Epithelial cell of proximal tubule (primary cell): Measurements from ENCODE around the gene TGFB2. TPM values are rescaled to one million over a fixed set of nuclear protein-coding genes. Genes with fewer than 3 reads are reported as not detected.

ENCODE experiments used
- DNase-seq: peaks from one replicate; pipeline ENCODE4 v3.0.0-alpha.2; 2011; ENCODE audit warnings: low read depth
- H3K4me3 ChIP-seq: 2 replicates; pipeline ENCODE4 v1.5.1; 2011; ENCODE audit warnings: low read depth, mild to moderate bottlenecking, low read length
- total RNA-seq: library from RNA; depleted of rRNA; stranded (reverse); fragments of >200 nt; gene quantifications from 2 replicates; pipeline ENCODE4 v1.2.3, GENCODE V29; 2015
- TF ChIP-seq, protein P1 (sequence below): conservative IDR thresholded peaks from 2 replicates; pipeline ENCODE4 v1.5.1; 2012; ENCODE audit warnings: low read depth, mild to moderate bottlenecking, low read length

The TGFB2 gene
- total RNA-seq, 1 donor from 2014 or later, result 33.7 TPM

DNA sequence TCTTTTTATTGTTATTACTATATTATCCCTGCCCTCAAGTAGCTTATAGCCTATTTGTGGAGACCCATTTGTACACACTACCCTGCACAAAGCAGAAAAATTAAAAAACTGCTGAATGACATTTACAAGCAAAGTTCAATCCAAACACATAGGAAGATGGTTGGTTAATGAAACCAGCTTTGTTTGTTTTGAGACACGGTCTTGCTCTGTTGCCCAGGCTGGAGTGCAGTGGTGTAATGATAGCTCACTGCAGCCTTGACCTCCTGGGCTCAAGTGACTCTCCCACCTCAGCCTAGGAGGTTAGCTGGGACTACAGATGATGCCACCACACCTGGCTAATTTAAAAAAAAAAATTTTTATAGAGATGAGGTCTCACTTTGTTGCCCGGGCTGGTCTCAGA is 31.6 kb downstream of the TGFB2 start:
- no peak for DNase-seq
- no peak overlapping the region for H3K4me3 ChIP-seq
- TF ChIP-seq, protein P1, sequence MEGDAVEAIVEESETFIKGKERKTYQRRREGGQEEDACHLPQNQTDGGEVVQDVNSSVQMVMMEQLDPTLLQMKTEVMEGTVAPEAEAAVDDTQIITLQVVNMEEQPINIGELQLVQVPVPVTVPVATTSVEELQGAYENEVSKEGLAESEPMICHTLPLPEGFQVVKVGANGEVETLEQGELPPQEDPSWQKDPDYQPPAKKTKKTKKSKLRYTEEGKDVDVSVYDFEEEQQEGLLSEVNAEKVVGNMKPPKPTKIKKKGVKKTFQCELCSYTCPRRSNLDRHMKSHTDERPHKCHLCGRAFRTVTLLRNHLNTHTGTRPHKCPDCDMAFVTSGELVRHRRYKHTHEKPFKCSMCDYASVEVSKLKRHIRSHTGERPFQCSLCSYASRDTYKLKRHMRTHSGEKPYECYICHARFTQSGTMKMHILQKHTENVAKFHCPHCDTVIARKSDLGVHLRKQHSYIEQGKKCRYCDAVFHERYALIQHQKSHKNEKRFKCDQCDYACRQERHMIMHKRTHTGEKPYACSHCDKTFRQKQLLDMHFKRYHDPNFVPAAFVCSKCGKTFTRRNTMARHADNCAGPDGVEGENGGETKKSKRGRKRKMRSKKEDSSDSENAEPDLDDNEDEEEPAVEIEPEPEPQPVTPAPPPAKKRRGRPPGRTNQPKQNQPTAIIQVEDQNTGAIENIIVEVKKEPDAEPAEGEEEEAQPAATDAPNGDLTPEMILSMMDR, result no peak

DNA sequence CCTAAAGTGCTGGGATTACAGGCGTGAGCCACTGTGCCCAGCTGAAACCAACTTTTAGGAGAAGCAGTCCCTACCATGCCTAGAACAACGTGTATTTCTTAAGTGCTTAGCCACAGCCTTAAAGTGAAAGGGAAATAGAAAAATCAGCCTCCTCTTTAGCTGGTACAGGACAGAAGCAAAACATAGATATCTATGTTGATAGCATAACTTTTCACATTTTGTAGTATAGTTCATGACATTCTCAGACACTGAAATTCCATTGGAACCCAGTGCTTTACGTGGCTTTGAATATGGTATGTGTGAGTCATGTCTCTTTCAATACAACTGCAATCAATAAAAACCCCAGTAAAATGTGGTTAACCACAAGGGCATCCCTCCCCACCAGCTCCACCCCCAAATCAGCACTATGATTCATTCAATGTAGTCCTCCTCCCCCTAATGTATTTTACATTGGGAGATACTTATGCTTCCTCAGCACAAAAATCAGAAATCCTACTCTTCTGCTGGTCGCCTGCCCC is 32.1 kb downstream of the TGFB2 start:
- H3K4me3 ChIP-seq, result no peak overlapping the region
- TF ChIP-seq, protein P1, result no peak
- DNase-seq, result peak; percentile 91

DNA sequence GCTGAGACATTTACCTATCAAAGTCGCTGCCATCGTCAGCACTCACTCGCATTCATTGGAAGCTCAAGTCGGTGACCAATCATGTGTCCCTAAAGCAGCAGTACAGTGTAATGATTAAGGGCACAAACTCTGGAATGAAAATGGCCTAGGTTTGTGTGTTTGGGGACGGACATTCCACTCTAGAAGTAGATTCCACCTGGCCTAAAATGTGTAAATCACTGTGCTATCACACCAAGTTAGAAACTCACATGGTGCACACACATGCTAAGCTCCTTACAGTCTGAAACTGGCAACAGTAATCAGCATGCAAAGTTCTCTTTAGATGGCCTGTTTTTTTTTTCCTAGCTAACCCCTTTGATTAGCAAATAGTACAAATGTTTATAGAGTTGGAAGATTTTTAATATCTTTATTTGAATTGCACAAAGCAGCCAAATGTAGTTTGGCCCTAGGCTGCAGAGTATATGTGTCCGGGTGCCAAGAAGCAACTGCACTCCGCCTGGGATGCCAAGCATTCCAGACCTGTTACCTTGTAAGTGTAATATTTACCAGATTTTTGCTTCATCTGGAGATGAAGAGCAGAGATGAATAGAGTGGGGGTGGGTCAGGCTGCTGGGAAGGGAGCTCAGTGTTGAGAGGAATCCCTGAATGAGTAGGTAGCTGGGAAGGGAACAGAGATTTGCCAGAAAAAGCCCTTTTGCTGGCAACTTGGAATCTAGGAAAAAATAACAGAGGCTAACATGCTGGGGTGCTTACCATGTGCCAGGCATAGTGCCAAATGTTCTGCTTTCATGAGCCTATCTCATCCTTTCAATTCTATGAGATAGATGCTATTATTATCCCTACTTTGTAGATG is 35.2 kb downstream of the TGFB2 start:
- peak; percentile 87 for DNase-seq
- TF ChIP-seq, protein P1, result no peak
- no peak overlapping the region for H3K4me3 ChIP-seq

DNA sequence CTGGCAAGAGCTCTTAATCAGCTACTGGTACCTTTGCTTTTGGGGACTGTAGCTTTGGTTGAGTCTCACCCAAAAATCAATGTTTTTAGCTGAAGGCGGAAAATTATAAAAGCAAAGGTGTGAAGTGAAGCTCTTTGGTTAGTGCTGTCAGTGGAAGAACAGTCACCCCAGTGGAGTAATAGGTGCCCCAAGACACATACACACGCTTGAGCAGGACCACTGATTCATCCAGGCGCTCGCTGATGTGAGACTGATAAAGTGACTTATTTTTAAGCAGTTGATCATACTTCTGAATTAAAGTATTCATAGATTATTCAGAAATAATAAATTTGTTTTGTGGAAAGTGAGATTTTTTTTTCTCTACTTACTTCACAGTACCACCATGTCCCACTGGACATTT is 37.1 kb downstream of the TGFB2 start:
- TF ChIP-seq, protein P1, result no peak

DNA sequence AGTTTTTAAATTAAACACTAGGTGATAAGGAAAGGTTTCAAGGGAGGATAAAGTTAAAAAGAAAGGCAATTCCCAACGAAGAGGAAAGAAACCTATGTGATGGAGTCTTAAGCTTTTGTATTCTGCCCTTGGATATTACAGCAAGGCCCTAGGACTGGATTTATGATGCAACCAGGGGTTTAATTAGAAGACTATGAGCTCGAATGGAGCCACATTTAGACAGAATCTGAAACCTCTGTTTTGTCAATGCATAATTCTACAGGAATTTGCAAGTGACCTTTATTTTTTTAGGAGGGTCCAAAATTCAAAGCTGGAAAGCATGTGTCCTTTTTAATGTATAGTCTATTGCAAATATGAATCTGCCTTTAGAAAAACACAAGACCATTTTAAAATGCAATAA is 37.9 kb downstream of the TGFB2 start:
- no peak for DNase-seq
- no peak overlapping the region for H3K4me3 ChIP-seq
- TF ChIP-seq, protein P1, result no peak

More for the DNA sequence above, 37.1 kb downstream of the TGFB2 start:
- H3K4me3 ChIP-seq, result no peak overlapping the region
- no peak for DNase-seq

DNA sequence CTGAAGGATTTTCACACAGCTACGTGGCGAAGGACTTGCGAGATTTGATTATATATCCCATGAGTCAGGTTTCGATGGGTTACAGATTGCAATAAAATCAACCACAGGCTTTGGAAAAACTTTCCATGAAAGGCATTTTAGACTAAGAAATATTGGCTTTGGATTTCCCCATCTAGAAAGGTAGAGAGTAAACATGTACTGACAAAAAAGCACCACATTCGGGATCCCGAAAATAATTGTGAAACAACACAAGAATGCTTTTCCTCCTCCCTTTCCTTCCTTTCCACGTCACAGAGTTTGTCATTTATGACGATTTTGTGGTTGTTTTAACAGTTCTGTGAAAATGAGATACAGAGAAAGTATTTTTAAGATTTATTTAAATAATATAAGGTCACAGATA is 38.5 kb downstream of the TGFB2 start:
- DNase-seq, result no peak
- TF ChIP-seq, protein P1, result no peak
- H3K4me3 ChIP-seq, result no peak overlapping the region
